SU-DHL-6 (cell line): ENCODE data around the gene NGLY1.

ENCODE experiments used
- CTCF ChIP-seq: fragments of 200-600 bp; sonication (generic); IDR thresholded peaks from one replicate; pipeline ENCODE4 v1.5.1; 2017; ENCODE audit warnings: antibody characterized with exemption, mild to moderate bottlenecking, low read length, moderate library complexity; ENCODE audit not compliant: insufficient read depth, poor library complexity, severe bottlenecking
- EZH2phosphoT487 ChIP-seq: fragments of 200-600 bp; sonication (generic), shearing (Covaris generic); conservative IDR thresholded peaks from 2 replicates; pipeline ENCODE4 v1.6.1; 2018; ENCODE audit warnings: mild to moderate bottlenecking, antibody characterized with exemption, low read length, moderate library complexity, mixed read lengths

DNA sequence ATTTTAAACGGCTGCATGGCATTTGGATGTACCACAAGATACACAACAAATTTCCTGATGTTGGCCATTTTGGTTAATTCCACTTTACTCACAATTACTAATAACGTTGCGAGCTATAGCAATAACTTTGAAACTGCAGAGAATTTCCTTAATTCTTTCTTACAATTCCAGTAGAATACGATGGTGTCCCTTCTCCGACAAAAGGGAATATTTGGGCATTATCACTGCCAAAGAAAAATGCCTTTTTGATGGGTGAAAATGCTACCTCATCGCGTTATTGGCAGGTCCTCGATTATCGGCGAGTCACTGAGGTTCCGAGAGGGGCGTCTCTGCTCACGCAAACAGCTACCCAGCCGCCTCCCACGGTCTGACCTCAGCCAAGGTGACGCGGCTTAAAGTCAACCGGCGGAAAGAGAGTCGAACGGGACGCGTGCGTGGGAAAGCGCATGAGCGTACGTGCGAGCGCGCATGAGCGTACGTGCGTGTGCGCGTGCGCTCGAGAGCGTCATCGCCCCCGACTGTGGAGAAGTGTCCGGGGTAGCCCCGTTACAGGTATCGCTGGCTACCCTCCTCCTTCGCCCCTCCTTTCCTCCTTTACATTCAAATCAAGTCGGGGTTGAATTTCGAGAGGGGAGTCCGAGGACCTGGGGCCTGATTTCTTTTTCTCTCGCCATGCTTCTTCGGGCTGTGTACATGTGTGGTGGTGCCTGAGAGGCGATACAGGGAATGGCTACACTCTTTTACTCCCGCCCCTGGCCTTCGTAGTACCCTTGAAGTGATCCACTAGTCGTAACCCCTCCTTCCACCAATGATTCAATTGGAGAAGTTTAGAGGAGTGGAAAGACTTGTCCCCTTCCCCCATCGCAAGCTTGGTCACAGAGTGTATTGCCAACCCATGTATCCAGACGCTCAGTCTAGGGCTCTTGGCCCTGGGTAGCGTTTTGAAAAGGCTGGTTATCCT is 6.6 kb upstream of the NGLY1 start, which contains the start of gene OXSM:
- no peak for TF ChIP-seq EZH2phosphoT487
- TF ChIP-seq CTCF = no peak
